IPS-18c (cell line): Measurements from ENCODE around the gene FOXK2.

Experiments
- H3K4me3 ChIP-seq: 2 replicates; pipeline ENCODE4 v1.7.0; 2013; ENCODE audit warnings: low read depth, mild to moderate bottlenecking, low read length, moderate library complexity; ENCODE audit not compliant: insufficient read depth
- H3K9me3 ChIP-seq: one replicate; pipeline ENCODE4 v1.6.1; 2013; ENCODE audit warnings: mild to moderate bottlenecking, low read length, moderate library complexity; ENCODE audit not compliant: control insufficient read depth, insufficient read depth

Gene FOXK2

DNA sequence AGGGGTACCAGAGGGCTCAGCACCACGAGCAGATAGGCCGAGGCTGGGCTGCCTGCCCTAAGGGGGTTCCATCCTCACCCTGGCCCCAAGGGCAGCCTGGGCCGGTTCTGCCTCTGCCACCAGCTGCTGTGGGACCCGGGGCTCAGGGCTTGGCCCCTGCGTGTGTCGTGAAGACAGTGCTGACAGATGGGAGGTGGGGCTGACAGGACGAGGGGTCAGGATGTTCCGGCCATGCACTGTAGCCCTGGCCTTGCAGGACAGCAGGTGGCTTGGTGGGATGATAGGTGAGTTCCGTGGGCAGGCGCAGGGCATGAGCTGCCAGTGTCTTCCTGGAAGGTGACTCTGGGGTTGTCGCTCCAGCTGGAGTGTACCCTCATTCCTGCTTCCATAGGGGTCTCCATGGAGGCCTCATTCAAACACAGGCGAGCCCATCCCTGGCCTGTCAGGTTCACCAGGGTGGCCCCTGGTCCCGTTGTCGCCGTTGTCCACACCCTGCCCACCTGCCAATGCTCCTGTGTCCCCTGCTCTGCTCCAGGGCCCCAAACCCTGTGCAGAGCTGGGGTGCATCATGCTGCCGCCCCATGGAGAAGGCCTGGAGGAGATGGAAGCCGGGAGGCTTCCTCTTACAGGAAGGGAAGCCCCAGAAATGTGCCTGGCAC, 71.5 kb downstream of the FOXK2 start:
- Histone ChIP-seq H3K9me3 (no peaks in the 10 kb centered on the region), H3K4me3 (no peak overlapping the region)

DNA sequence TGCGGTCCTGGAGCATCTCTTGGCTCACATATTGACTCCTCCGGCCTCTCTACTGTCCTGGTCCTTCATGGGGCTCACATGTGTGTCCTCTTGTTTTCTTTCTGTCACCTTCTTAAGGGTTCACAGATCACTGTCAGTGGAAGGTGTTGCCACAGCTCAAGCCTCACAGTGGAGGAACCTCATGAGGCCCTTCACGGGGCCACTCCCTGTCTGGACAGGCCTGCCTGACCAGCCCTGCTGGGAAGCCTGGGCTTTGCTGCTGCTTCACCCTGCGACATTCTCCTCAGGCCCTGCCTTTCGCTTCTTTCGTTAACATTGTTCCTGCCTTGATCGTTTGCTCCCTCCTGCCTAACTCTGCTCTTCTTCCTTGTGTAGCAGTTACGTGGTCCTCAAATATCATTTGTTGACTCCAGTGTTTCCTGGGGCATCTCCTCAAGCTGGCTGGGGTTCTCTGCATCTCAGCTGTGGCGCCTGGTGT, 72.8 kb downstream of the FOXK2 start:
- H3K4me3 ChIP-seq, result no peak overlapping the region
- no peaks in the 10 kb centered on the region for H3K9me3 ChIP-seq

DNA sequence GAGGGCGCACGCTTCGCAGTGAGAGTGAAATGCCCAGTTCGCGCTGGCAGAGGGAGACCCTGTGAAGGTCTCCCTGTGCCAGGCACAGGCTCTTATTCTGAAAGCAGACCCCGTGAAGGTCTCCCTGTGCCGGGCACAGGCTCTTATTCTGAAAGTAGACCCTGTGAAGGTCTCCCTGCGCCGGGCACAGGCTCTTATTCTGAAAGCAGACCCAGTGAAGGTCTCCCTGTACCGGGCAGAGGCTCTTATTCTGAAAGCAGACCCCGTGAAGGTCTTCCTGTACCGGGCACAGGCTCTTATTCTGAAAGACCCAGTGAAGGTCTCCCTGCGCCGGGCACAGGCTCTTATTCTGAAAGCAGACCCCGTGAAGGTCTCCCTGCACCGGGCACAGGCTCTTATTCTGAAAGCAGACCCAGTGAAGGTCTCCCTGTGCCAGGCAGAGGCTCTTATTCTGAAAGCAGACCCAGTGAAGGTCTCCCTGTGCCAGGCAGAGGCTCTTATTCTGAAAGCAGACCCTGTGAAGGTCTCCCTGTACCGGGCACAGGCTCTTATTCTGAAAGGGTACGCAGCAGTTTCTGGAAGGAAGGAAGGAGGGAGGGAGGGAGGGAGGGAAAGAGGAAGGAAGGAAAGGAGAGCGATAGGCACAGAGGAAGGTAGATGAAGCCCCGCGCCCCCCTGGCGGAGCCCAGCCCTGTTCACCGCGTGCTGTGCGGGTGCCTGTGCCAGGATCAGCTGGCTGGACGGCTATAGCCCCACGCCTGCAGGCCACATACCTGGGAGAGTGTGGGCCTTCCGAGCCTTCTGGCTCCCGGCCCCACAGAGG, 73.4 kb downstream of the FOXK2 start:
- no peaks in the 10 kb centered on the region for H3K9me3 ChIP-seq
- peak overlapping the region; percentile 41 for H3K4me3 ChIP-seq

DNA sequence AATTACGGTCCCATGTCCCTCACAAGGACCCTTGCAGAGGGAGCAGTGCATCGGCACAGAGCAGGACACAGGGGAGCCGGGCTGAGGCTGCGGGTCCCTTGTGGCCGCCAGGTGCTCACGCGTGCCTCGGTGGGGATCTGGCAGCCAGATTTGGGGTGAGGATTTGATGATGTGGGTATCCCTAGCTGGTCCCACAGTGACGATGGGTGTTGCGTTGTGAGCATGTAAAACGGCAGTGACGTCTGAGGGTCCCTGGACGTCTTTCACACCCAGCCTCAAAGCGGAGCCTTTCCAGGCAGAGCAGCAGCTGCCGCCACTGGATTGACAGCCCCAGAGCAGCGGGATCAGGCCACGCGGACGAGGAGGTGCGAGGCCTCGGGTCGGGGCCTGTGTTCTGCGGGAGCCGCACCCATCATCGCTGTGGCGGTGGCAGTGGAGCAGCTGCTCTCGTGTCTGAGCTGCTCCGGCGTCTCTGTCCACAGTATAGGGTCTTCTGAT, 74.1 kb downstream of the FOXK2 start:
- peak overlapping the region; percentile 41 for H3K4me3 ChIP-seq

DNA sequence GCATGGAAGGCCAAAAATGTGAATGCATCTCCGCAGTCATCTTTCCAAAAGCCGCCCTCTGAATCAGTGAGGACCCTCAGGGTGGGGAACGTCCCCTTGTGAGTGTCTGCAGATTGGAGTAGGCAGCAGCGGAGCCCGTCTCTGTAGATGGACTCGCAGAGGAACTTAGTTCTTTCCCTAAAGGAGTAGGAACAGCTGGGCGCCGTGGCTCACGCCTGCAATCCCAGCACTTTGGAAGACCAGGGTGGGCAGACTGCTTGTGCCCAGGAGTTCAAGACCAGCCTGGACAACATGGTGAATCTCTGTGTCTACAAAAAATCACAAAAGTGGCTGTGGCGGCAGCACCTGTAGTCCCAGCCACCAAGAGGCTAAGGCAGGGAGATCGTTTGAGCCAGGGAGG, 75.0 kb downstream of the FOXK2 start:
- H3K4me3 ChIP-seq, result no peak overlapping the region
- H3K9me3 ChIP-seq, result peaks cover 2% of the 10 kb centered on the region

More for the DNA sequence above, 74.1 kb downstream of the FOXK2 start:
- no peaks in the 10 kb centered on the region for H3K9me3 ChIP-seq

DNA sequence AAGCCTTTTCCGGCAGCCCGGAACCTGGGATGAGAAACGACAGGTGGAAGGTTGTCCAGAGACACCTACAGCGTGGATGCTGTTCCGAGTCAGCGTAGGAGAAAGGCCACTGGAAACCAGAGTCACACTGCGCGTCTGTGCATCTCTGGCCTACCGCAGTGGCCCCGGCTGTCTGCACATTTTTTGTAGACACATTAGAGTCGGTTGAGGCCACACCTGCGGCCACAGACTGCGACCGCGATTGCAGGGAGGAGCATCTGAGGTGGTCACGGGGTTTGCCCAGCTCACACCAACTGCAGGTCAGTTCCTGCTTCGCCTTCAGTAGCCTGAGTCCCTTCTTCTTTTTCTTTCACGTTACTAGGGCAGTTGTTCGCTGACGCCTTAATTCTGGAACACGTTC, 76.4 kb downstream of the FOXK2 start:
- Histone ChIP-seq H3K9me3 (peaks cover 2% of the 10 kb centered on the region), H3K4me3 (no peak overlapping the region)

DNA sequence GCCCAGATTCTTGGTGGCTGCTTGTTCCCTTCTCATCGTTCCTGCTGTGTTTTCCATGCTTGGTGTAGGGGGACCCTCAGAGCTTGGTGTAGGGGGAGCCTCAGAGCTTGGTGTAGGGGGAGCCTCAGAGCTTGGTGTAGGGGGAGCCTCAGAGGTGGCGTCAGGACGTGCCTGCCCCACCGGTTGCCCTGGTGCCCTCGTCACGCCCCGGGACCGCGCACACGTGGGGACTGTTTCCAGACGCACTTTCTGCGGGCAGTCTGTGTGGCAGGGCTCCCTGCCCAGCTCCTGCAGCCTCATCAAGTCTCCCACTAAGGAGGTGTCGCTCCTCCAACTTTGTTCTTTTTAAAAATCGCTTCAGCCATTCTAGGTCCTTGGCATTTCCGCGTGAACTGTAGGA, 76.8 kb downstream of the FOXK2 start:
- Histone ChIP-seq H3K4me3 (no peak overlapping the region), H3K9me3 (peaks cover 2% of the 10 kb centered on the region)

DNA sequence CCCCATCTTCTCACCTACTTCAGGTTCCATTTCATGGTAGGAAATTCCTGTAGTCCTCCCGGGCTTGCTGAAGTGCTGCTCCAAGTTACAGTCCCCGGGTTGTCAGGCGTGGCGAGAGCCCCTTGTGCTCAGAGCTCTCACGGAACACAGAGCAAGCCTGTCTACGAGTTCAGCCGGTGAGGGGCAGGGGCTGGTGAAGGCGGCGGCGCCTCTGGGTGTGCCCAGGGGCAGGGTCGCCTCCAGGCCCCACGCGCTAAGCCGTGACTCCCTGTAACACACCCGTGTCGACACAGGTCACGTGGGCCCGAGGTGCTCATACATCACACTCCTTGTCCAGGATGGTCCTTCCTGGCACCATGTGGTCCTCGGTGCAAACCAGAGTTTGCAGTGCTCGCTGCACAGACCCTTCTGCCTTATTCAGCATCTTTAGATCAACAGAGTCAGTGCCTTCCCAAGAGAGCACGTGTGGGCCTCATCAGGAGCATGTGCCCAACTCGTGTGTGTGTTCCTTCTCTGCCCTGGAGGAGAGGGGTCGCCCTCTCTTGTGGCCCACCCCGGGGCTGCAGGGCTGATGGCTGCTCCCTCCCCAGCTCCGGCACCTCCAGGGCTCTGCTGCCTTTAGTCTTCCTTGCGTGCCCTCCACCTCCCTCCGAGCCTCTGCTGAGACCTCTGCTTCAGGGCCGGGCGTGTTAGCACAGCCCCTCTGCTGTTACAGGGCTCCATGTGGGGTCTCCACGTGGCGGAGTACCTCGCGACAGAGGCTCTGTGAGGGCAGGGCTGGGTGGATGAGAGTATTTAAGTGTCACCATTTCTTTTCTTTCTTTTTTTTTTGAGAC, 77.5 kb downstream of the FOXK2 start:
- no peak overlapping the region for H3K4me3 ChIP-seq
- peaks cover 2% of the 10 kb centered on the region for H3K9me3 ChIP-seq

DNA sequence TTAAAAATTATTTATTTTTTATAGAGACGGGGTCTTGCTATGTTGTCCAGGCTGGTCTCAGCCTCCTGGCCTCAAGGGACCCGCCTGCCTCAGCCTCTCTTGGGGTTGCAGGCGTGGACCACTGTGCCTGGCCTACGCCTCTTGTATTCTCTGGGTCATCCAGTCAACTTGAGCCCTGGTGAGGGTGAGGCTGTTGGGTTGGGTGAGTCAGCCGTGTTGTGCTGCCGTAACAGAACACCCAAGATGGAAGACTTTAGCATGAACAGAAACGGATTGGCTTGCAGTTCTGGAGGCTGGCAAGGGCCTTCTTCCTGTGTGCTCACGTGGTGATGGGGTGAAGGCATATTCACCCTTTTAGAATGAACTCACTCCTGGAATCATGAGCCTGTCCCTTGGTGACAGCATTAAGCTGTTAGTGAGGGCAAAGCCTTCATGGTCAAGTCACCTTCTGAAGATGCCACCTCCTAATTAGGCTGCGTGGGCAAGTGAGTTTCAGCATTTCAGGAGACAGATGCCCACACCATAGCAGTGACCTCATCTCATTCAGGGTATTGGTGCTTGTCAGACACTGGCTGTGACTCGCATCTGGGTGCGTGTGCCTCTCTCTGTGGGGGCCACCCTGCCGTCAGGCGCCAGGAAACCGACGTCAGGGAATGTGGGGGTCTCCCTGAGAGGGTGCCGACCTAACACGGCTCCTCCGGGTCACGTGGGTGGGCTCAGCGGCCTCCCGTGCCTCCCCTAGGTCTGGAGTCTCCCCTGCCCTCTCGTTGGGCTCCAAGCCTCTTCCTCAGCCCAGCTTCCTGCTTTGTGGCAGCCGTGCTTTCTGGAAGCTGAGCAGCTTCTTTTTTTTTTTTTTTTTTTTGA, 79.0 kb downstream of the FOXK2 start:
- Histone ChIP-seq H3K9me3 (peaks cover 2% of the 10 kb centered on the region), H3K4me3 (no peak overlapping the region)

DNA sequence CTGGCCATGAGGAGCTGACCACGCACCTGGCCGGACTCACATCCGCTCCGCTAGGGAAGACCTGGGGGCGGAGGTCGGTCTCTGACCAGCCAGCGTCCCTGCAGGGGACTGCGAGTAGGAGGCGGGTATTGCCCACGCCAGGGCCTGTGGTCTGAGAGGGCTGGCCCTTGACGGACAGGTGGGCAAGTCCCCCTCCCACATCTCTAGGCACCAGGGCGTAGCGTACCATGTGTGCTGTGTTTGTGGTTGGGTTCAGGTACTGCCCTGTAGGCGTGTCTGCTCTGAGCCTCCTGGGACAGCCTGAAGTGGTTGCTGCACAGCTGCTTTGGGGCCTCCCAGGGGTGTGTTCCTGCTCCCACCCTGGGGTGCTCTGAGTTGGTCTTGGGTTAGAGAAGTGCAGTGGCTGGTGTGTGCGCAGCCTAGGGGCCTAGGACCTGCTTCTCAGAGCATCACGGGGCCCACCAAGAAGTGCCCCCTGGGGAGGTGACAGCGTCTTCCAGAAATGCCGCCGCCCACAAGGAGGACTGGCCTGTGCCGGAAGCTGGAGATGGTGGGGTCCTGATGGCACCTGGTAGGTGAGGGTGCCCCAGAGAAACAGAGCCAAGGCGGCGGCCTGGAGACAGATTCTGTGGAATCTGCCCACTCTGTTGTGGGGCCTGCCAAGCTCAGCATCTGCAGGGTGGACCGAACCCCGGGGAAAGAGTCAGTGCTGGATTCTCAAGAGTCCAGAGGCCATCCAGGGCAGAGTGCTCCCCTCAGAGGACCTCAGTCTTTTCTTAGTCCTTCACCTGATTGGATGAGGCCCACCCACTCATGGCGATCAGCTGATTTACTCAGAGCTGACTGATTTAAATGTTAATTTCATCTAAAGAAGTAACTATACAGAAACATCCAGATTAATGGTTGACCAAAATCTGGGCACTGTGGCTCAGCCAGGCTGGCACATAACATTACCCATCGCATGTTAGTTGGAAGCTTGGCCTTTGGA, 80.4 kb downstream of the FOXK2 start:
- Histone ChIP-seq H3K9me3 (peaks cover 2% of the 10 kb centered on the region), H3K4me3 (no peak overlapping the region)

DNA sequence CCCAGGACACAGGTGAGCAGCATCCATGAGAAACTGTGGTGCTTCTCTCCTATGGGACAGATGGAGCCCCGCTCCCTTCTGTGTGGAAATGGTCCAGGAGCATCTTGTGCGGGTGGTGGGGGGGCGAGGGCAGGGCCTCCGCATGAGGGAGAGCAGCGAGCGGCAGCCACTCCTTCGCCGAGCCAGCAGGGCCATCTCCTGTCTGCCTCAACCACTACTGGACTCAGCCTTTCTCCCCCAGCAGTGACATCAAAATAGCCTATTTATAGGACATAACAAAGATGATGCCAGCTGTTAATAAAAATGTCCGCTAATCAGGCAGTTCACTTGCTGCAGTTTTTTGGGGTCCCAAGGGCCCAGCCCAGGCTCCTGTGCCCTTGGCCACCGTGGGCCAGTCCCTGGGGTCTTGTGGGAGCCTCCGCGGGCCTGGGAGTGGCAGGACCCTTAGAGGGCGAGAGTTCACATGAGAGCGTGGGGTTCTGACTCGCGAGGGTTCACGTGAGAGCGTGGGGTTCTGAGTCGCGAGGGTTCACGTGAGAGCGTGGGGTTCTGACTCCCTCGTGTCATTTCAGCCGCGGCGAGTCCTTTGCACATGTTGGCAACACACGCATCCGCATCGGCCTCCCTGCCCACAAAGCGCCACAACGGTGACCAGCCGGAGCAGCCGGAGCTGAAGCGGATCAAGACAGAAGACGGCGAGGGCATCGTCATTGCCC, 81.4 kb downstream of the FOXK2 start:
- Histone ChIP-seq H3K9me3 (peaks cover 2% of the 10 kb centered on the region), H3K4me3 (no peak overlapping the region)

DNA sequence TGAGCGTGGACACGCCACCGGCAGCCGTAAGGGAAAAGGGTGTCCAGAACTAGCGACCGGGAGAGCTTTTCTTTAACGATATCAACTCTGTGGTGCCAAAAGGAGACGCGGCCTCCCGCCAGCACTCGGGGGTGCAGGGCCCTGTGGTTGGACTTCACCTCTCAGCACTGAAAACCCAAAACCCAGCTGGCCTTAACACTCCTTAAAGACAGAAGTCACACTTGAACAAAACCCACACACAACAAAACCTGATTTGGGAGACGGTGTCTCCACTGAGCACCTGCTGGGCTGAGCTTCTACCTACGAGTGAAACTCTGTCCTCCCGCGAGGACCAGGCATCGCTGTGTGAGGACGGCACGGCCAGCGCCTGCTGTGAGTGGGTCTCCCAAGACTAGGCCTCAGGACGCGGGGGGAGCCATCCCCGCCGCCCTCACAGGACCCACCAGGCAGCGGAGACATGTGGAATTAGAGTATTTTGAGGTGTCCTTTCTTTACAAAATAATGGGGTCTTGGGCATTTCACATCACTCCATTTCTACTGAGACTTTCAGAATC, 82.0 kb downstream of the FOXK2 start:
- H3K9me3 ChIP-seq, result peaks cover 2% of the 10 kb centered on the region
- no peak overlapping the region for H3K4me3 ChIP-seq

DNA sequence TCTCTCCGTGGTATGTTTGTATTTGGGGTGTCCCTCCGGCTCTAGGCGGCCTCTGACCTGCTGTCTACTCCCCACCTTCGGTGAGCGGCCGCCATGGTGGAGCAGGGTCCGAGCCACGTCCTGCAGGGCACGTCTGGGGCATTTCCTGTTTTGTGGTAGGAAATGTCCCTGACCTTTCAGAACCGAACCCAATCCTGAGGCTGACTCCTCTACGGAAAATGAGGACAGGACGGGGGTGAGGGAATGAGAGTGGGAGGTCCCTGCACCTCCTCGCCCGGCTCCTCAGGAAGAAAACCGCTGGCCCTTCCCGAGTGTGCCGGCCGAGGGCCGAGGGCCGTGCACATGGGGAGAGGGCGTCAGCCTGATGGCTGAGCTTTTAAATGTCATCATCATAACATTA, 83.0 kb downstream of the FOXK2 start:
- no peak overlapping the region for H3K4me3 ChIP-seq
- H3K9me3 ChIP-seq, result peaks cover 2% of the 10 kb centered on the region

DNA sequence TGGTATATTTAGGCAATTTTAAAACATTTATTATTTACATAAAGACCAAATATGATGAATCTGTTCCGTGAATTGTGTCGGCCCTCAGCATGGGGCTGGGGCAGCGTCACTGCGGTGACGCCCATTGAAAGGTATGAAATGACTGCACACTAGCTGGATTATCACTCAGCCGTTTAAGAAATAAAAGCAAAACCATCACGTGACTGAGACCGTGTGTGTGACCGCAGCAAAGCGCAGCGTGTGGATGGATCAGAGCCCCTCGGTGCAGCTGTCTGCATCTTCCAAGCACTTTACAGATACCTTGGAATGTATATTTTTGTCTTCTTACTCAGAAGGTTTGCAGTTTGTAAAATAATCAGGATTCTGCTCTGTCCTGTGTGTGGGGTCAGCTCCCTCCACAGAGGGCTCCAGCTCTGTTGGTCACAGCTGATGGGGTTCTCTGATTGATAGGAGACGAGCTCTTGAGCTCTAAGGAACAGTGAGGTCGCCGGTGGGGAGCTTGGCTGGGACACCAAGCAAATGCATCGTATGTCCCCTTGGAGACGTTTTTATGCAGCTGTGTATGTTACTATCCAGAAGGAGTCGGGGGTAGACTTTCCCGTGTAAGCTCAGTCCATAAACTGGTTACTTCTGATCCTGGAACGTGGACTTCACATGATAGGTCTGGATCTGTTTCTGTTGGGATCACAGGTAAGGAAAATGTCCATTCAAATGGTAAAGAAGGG, 83.6 kb downstream of the FOXK2 start:
- no peak overlapping the region for H3K4me3 ChIP-seq
- H3K9me3 ChIP-seq, result peaks cover 2% of the 10 kb centered on the region
